KMS-11 (cell line): ENCODE data around the gene PCDHB11.
"Not testable (repeated sequence)": the region's sequence is repeated elsewhere in the genome, so short reads cannot be mapped to it uniquely, and the experiment has no call there.

ENCODE experiments used
- H2AFZ ChIP-seq: fragments of 200-600 bp; sonication (generic); 2 replicates; pipeline ENCODE4 v1.6.1; 2016; ENCODE audit warnings: antibody characterized with exemption, mixed run types, low read depth
- H3K27ac ChIP-seq: fragments of 200-600 bp; sonication (generic); 2 replicates; pipeline ENCODE4 v1.6.1; 2016; ENCODE audit warnings: mild to moderate bottlenecking, mixed run types
- H3K27me3 ChIP-seq: fragments of 200-600 bp; sonication (generic); 2 replicates; pipeline ENCODE4 v1.6.1; 2017; ENCODE audit warnings: mild to moderate bottlenecking, low read depth, mixed run types, moderate library complexity; ENCODE audit not compliant: insufficient read depth
- H3K36me3 ChIP-seq: fragments of 200-600 bp; sonication (generic); 2 replicates; pipeline ENCODE4 v1.6.1; 2017; ENCODE audit warnings: mild to moderate bottlenecking, mixed run types; ENCODE audit not compliant: insufficient read depth
- H3K4me1 ChIP-seq: fragments of 200-600 bp; sonication (generic); 2 replicates; pipeline ENCODE4 v1.6.1; 2016; ENCODE audit warnings: mild to moderate bottlenecking, low read depth, mixed run types; ENCODE audit not compliant: poor library complexity, severe bottlenecking
- H3K4me2 ChIP-seq: fragments of 200-600 bp; sonication (generic); 2 replicates; pipeline ENCODE4 v1.7.0; 2016; ENCODE audit warnings: mild to moderate bottlenecking, mixed run types
- H3K4me3 ChIP-seq: fragments of 200-600 bp; sonication (generic); IDR thresholded peaks from 2 replicates; pipeline ENCODE4 v1.6.1; 2017; ENCODE audit warnings: low read depth, low read length, mixed read lengths; ENCODE audit not compliant: insufficient read depth
- H3K79me2 ChIP-seq: fragments of 200-600 bp; sonication (generic); 2 replicates; pipeline ENCODE4 v1.6.1; 2016; ENCODE audit warnings: low read depth, mixed run types; ENCODE audit not compliant: insufficient read depth
- H3K9ac ChIP-seq: fragments of 200-600 bp; sonication (generic); 2 replicates; pipeline ENCODE4 v1.6.1; 2016; ENCODE audit warnings: mild to moderate bottlenecking, mixed run types
- H4K20me1 ChIP-seq: fragments of 200-600 bp; sonication (generic); 2 replicates; pipeline ENCODE4 v1.6.1; 2016; ENCODE audit warnings: mild to moderate bottlenecking, mixed run types; ENCODE audit not compliant: insufficient read depth
- TF ChIP-seq, protein P1 (sequence below): fragments of 200-600 bp; sonication (generic); conservative IDR thresholded peaks from 2 replicates; pipeline ENCODE4 v1.6.1; 2017; ENCODE audit warnings: low read depth, mild to moderate bottlenecking, antibody characterized with exemption, low read length, moderate library complexity, mixed read lengths

The PCDHB11 gene

GRCh38 chr5:141216035-141216434 is 16.6 kb downstream of the PCDHB11 start:
- not testable (repeated sequence) for H3K27ac ChIP-seq, H3K4me1 ChIP-seq, H4K20me1 ChIP-seq, H3K4me3 ChIP-seq, H3K9ac ChIP-seq, H3K36me3 ChIP-seq, H2AFZ ChIP-seq, H3K4me2 ChIP-seq, H3K27me3 ChIP-seq, H3K79me2 ChIP-seq

- Histone ChIP-seq H3K9ac (no peak within 1 kb of the TSS; the same call in 1 of the 2 replicates), H3K79me2 (no peaks in the 10 kb centered on the region), H3K27me3 (no peaks in the 10 kb centered on the region), H2AFZ (peak within 1 kb of the TSS; percentile 62), H3K4me2 (peak within 1 kb of the TSS; percentile 26; the same call in 1 of the 2 replicates), H4K20me1 (no peaks in the 10 kb centered on the region), H3K4me3 (no peak within 1 kb of the TSS), H3K27ac (no peak within 1 kb of the TSS), H3K4me1 (no peaks in the 10 kb centered on the region), H3K36me3 (no peaks in the 10 kb centered on the region)
- TF ChIP-seq, protein P1, sequence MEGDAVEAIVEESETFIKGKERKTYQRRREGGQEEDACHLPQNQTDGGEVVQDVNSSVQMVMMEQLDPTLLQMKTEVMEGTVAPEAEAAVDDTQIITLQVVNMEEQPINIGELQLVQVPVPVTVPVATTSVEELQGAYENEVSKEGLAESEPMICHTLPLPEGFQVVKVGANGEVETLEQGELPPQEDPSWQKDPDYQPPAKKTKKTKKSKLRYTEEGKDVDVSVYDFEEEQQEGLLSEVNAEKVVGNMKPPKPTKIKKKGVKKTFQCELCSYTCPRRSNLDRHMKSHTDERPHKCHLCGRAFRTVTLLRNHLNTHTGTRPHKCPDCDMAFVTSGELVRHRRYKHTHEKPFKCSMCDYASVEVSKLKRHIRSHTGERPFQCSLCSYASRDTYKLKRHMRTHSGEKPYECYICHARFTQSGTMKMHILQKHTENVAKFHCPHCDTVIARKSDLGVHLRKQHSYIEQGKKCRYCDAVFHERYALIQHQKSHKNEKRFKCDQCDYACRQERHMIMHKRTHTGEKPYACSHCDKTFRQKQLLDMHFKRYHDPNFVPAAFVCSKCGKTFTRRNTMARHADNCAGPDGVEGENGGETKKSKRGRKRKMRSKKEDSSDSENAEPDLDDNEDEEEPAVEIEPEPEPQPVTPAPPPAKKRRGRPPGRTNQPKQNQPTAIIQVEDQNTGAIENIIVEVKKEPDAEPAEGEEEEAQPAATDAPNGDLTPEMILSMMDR: peak; percentile 58
Observed at GRCh38 chr5:141223112-141223783, 23.8 kb downstream of the PCDHB11 start, which contains the start of gene PCDHB14. PCDHB14 (plus strand) TSS chr5:141223343; CDS start chr5:141223506, 163 bp downstream.

DNA sequence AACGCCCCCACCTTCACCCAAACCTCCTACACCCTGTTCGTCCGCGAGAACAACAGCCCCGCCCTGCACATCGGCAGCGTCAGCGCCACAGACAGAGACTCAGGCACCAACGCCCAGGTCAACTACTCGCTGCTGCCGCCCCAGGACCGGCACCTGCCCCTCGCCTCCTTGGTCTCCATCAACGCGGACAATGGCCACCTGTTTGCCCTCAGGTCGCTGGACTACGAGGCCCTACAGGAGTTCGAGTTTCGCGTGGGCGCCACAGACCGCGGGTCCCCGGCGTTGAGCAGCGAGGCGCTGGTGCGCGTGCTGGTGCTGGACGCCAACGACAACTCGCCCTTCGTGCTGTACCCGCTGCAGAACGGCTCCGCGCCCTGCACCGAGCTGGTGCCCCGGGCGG is 25.4 kb downstream of the PCDHB11 start:
- not testable (repeated sequence) for H3K27me3 ChIP-seq, H3K4me2 ChIP-seq, H2AFZ ChIP-seq, H3K36me3 ChIP-seq, H3K4me3 ChIP-seq, H3K79me2 ChIP-seq, H3K4me1 ChIP-seq, H3K27ac ChIP-seq, H4K20me1 ChIP-seq, H3K9ac ChIP-seq

DNA sequence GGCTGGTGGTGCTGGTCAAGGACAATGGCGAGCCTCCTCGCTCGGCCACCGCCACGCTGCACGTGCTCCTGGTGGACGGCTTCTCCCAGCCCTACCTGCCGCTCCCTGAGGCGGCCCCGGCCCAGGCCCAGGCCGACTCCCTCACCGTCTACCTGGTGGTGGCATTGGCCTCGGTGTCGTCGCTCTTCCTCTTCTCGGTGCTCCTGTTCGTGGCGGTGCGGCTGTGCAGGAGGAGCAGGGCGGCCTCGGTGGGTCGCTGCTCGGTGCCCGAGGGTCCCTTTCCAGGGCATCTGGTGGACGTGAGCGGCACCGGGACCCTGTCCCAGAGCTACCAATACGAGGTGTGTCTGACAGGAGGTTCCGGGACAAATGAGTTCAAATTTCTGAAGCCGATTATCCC is 26.0 kb downstream of the PCDHB11 start:
- not testable (repeated sequence) for H3K4me1 ChIP-seq, H4K20me1 ChIP-seq, H3K4me2 ChIP-seq

GRCh38 chr5:141234109-141234667 is 34.8 kb downstream of the PCDHB11 start:
- Histone ChIP-seq H3K4me2 (no peak overlapping the region), H3K27ac (no peak overlapping the region), H3K27me3 (no peaks in the 10 kb centered on the region), H3K4me1 (no peaks in the 10 kb centered on the region), H2AFZ (no peak overlapping the region), H3K9ac (no peak overlapping the region), H3K36me3 (no peaks in the 10 kb centered on the region), H3K79me2 (no peaks in the 10 kb centered on the region), H4K20me1 (no peaks in the 10 kb centered on the region), H3K4me3 (no peak overlapping the region)
- TF ChIP-seq, protein P1: no peak

More for the DNA sequence above, 26.0 kb downstream of the PCDHB11 start:
- not testable (repeated sequence) for H3K27ac ChIP-seq, H3K36me3 ChIP-seq, H3K79me2 ChIP-seq, H3K27me3 ChIP-seq, H3K9ac ChIP-seq, H3K4me3 ChIP-seq, H2AFZ ChIP-seq

GRCh38 chr5:141235922-141236321 is 36.5 kb downstream of the PCDHB11 start:
- H3K27me3 ChIP-seq: not testable (repeated sequence)

More at GRCh38 chr5:141235922-141236321, 36.5 kb downstream of the PCDHB11 start:
- H3K27ac ChIP-seq, H4K20me1 ChIP-seq, H3K79me2 ChIP-seq, H2AFZ ChIP-seq, H3K36me3 ChIP-seq, H3K4me3 ChIP-seq, H3K9ac ChIP-seq, H3K4me1 ChIP-seq, H3K4me2 ChIP-seq: not testable (repeated sequence)
